Spleen (tissue), 11 donors: ENCODE measurements around the gene TCF3. TPM values are rescaled to one million over a fixed set of nuclear protein-coding genes. Genes with fewer than 3 reads are reported as not detected.

Source experiments
- DNase-seq: peaks from one replicate; pipeline ENCODE4 v3.0.0-alpha.2; 2020
- H3K27ac ChIP-seq, 8 donors: fragments of 200-600 bp; sonication (generic) in 7 of 8; 1 replicate in 4 of 8; 2 replicates in 4 of 8; pipeline versions ENCODE4 v1.5.0 to v1.8.0; 2016 to 2021; ENCODE audit warnings: inconsistent platforms in 4 of 8, mild to moderate bottlenecking in 4 of 8, moderate library complexity in 1 of 8
- H3K27me3 ChIP-seq, 7 donors: fragments of 200-600 bp; sonication (generic) in 6 of 7; replicated peaks in 1 of 7; 1 replicate in 4 of 7; 2 replicates in 3 of 7; pipeline versions ENCODE4 v1.5.0 to v1.8.0; 2016 to 2021; ENCODE audit warnings: inconsistent platforms in 3 of 7, mild to moderate bottlenecking in 1 of 7
- H3K36me3 ChIP-seq, 6 donors: fragments of 200-600 bp; sonication (generic) in 5 of 6; 1 replicate in 4 of 6; 2 replicates in 2 of 6; pipeline versions ENCODE4 v1.5.0 to v1.8.0; 2016 to 2021; ENCODE audit warnings: inconsistent platforms in 2 of 6
- H3K4me1 ChIP-seq, 6 donors: fragments of 200-600 bp; sonication (generic) in 5 of 6; 1 replicate in 3 of 6; 2 replicates in 3 of 6; pipeline versions ENCODE4 v1.5.0 to v1.8.0; 2016 to 2021; ENCODE audit warnings: inconsistent platforms in 3 of 6
- H3K4me3 ChIP-seq, 8 donors: fragments of 200-600 bp; sonication (generic) in 7 of 8; 1 replicate in 4 of 8; 2 replicates in 4 of 8; pipeline versions ENCODE4 v1.5.0 to v1.8.0; 2016 to 2021; ENCODE audit warnings: inconsistent platforms in 4 of 8, mild to moderate bottlenecking in 4 of 8, moderate library complexity in 2 of 8
- H3K9me3 ChIP-seq, 8 donors: fragments of 200-600 bp; sonication (generic) in 7 of 8; 1 replicate in 4 of 8; 2 replicates in 4 of 8; pipeline versions ENCODE4 v1.5.0 to v1.8.0; 2016 to 2021; ENCODE audit warnings: inconsistent platforms in 4 of 8
- POLR2A ChIP-seq, 3 donors: fragments of 450-650 bp; IDR thresholded peaks; one replicate each; pipeline ENCODE4 v1.5.1; 2017; ENCODE audit warnings: antibody characterized with exemption in 3 of 3, mild to moderate bottlenecking in 1 of 3
- POLR2AphosphoS5 ChIP-seq, 3 donors: sonication (generic); formaldehyde crosslinking; IDR thresholded peaks; one replicate each; pipeline ENCODE4 v1.5.1; 2017; ENCODE audit warnings: antibody characterized with exemption in 3 of 3
- WGBS, 5 donors: extraction: QIAGEN DNeasy Blood & Tissue Kit in 3 of 5; methylation state at CpG; one replicate each; pipeline versions ENCODE4 v1.1.5 to v1.1.7; 2013 to 2018; 5-methylcytosine and 5-hydroxymethylcytosine counted together
- intact Hi-C: fragments of 100-400 bp; cut with DNase I; formaldehyde crosslinking; loops from one replicate; pipeline ENCODE4 v1.15.0; 2023; ENCODE audit warnings: low total_unique reads
- polyA plus RNA-seq, 3 donors: library from polyadenylated mRNA; stranded (reverse); fragments of 200-250 nt; gene quantifications; one replicate each; pipeline ENCODE4 v1.2.1, GENCODE V29; 2013
- total RNA-seq, 7 donors: library from RNA; depleted of rRNA in 3 of 7; stranded (reverse); fragments of >200 nt in 3 of 7; fragmentation: NEBNext Ultra II Directional in 4 of 7; extraction: Animal tissue kit (Norgen Biotek cat#: 25700) in 4 of 7; gene quantifications; one replicate each; pipeline versions ENCODE4 v1.1.0 to v1.2.1, GENCODE V29; 2016 to 2021
- TF ChIP-seq, protein P1 (sequence below), 11 experiments: fragments of 200-600 bp in 7 of 11; fragments of 450-650 bp in 4 of 11; sonication (generic) in 4 of 11; IDR thresholded peaks in 8 of 11; conservative IDR thresholded peaks in 3 of 11; 1 replicate in 7 of 11; 2 replicates in 4 of 11; pipeline versions ENCODE4 v1.4.0 to v1.8.0; 2016 to 2021; ENCODE audit warnings: antibody characterized with exemption in 11 of 11, inconsistent platforms in 4 of 11, mild to moderate bottlenecking in 1 of 11
- donor health status: healthy with polysubstance abuse.
- donor health status: DM: no; HTN: no; CAD: no; lungs with moderate emphysema.
- donor health status: DM: no; HTN: no; CAD: no.
- donor health status: Bipolar disorder and iron deficiency.
- donor health status: healthy.
- donor health status: DM: no; HTN: no; CAD: no.
- donor health status: DM: yes; HTN: yes; CAD: no.

TCF3 gene
- total and polyA plus RNA-seq, 10 donors = 79.2 to 135 (median 100) TPM

DNA sequence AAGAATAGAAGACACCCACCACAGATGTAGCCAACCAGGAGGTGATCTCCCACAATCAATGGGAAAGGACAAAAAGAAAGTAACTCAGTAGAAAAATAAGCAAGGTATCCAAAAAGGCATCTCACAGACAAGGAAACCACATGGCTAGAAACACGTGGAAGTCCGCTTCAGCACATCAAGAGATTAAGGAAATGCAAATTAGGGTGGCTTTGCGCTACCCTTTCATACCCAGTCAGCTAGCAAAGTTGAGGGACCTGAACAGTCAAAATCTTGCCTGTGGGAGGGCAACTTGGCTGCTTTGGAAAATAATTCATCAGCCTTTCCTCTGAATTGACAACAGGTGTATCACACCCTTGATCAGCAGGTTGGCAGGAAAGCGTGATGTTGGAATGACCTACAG is 35.5 kb downstream of the TCF3 start:
- H3K27ac ChIP-seq = peak overlapping the region in 1 of 8 donors; percentile 5
- H3K36me3 ChIP-seq = peaks cover 0 to 100% (median 79%) of the 10 kb centered on the region in 6 donors
- no peaks in the 10 kb centered on the region for H3K9me3 ChIP-seq
- H3K4me1 ChIP-seq = peaks cover 0 to 31% (median 13%) of the 10 kb centered on the region in 6 donors
- no peak for TF ChIP-seq POLR2AphosphoS5 (IDR thresholded peaks at IDR 0.05)
- TF ChIP-seq POLR2A (IDR thresholded peaks at IDR 0.05) = no peak
- TF ChIP-seq, protein P1, sequence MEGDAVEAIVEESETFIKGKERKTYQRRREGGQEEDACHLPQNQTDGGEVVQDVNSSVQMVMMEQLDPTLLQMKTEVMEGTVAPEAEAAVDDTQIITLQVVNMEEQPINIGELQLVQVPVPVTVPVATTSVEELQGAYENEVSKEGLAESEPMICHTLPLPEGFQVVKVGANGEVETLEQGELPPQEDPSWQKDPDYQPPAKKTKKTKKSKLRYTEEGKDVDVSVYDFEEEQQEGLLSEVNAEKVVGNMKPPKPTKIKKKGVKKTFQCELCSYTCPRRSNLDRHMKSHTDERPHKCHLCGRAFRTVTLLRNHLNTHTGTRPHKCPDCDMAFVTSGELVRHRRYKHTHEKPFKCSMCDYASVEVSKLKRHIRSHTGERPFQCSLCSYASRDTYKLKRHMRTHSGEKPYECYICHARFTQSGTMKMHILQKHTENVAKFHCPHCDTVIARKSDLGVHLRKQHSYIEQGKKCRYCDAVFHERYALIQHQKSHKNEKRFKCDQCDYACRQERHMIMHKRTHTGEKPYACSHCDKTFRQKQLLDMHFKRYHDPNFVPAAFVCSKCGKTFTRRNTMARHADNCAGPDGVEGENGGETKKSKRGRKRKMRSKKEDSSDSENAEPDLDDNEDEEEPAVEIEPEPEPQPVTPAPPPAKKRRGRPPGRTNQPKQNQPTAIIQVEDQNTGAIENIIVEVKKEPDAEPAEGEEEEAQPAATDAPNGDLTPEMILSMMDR (IDR thresholded peaks at IDR 0.05 in 8 of 11, conservative IDR thresholded peaks at IDR 0.05 in 3 of 11) = no peak
- DNase-seq = no peak
- WGBS, 5 donors = 48 to 60% (median 55%) methylated on average over 4 of the region's 4 CpGs
- H3K4me3 ChIP-seq = no peak overlapping the region
- intact Hi-C loops = no loop called here
- no peaks in the 10 kb centered on the region for H3K27me3 ChIP-seq

DNA sequence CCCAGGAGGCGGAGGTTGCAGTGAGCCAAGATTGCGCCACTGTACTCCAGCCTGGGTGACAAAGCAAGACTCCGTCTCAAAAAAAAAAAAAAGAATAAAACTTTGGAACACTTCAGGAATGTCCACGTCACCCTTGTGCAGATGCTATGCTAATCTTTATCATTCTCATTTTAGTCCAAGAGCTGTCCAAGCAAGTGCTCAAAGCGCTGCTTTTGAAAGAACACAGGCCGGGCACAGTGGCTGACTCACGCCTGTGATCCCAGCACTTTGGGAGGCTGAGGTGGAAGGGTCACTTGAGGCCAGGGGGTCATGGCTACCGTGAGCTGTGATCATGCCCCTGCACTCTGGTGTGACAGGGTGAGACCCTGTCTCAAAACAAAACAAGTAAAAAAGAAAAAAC is 36.0 kb downstream of the TCF3 start:
- intact Hi-C loops = no loop called here
- DNase-seq = no peak
- no peaks in the 10 kb centered on the region for H3K27me3 ChIP-seq
- 84 to 89% (median 86%) methylated on average over 8 of the region's 8 CpGs for WGBS, 5 donors
- no peaks in the 10 kb centered on the region for H3K9me3 ChIP-seq
- H3K27ac ChIP-seq = no peak overlapping the region
- H3K4me3 ChIP-seq = no peak overlapping the region
- no peak for TF ChIP-seq POLR2A (IDR thresholded peaks at IDR 0.05)
- TF ChIP-seq POLR2AphosphoS5 (IDR thresholded peaks at IDR 0.05) = no peak
- TF ChIP-seq, protein P1 (IDR thresholded peaks at IDR 0.05 in 8 of 11, conservative IDR thresholded peaks at IDR 0.05 in 3 of 11) = no peak
- H3K4me1 ChIP-seq = peaks cover 0 to 31% (median 13%) of the 10 kb centered on the region in 6 donors
- peaks cover 0 to 100% (median 81%) of the 10 kb centered on the region in 6 donors for H3K36me3 ChIP-seq

- 90 to 96% (median 94%) methylated on average over 30 to 41 of the region's 41 CpGs for WGBS, 5 donors
- Histone ChIP-seq H3K36me3 (peaks cover 0 to 100% (median 78%) of the 10 kb centered on the region in 6 donors), H3K4me1 (peaks cover 0 to 32% (median 15%) of the 10 kb centered on the region in 6 donors), H3K27ac (no peak overlapping the region), H3K27me3 (no peaks in the 10 kb centered on the region), H3K9me3 (no peaks in the 10 kb centered on the region), H3K4me3 (no peak overlapping the region)
- no peak for TF ChIP-seq POLR2A (IDR thresholded peaks at IDR 0.05)
- TF ChIP-seq, protein P1 (IDR thresholded peaks at IDR 0.05 in 8 of 11, conservative IDR thresholded peaks at IDR 0.05 in 3 of 11) = no peak
- TF ChIP-seq POLR2AphosphoS5 (IDR thresholded peaks at IDR 0.05) = peak; percentile 13 to 58 (median 42)
- no peak for DNase-seq
- intact Hi-C loops = no loop called here
Measured at GRCh38 chr19:1615156-1615765, 37.2 kb downstream of the TCF3 start.

DNA sequence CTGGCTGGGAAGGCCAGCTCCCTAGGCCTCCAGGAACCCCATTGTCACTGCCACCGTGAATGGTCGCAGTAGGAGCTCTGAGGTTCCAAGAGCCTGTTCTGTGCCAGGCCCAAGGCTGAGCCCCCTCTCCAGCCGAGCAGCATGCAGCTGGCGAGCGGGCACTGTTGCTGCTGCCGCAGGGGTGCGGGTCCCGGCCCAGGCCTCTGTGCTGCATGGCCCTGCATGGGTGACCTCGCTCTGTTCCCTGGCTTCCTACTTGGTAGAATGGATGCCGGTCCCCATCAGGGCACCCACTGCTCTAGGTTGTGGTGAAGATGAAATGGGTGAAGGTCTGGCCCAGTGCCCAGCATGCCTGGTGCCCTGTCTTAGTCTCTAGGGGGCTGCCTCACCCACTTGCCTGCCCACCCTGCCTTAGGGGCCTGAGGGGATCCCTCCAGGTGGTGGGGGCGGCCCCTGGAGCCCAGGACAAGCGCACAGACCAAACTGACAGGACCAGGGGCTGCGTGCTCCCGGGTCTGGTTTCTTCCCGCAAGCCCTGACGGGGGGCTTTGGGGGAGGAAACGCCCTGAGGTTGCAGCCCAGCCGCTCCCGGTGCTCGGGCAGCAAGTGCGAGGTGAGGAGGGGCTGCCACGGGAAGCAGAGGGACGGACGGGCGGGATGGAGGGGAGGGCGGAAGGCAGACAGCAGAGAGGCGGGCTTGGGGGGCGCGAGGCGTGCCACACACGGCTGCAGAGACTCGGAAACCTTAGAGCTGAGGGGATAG is 38.4 kb downstream of the TCF3 start:
- Histone ChIP-seq H3K36me3 (peaks cover 0 to 96% (median 68%) of the 10 kb centered on the region in 6 donors), H3K4me1 (peaks cover 6 to 43% (median 27%) of the 10 kb centered on the region in 6 donors), H3K4me3 (no peak overlapping the region), H3K27me3 (no peaks in the 10 kb centered on the region), H3K9me3 (no peaks in the 10 kb centered on the region), H3K27ac (no peak overlapping the region)
- intact Hi-C loops = no loop called here
- WGBS, 5 donors = 91 to 95% (median 94%) methylated on average over 18 to 32 of the region's 32 CpGs
- TF ChIP-seq POLR2A (IDR thresholded peaks at IDR 0.05) (no peak), POLR2AphosphoS5 (IDR thresholded peaks at IDR 0.05) (no peak)
- TF ChIP-seq, protein P1 (IDR thresholded peaks at IDR 0.05 in 8 of 11, conservative IDR thresholded peaks at IDR 0.05 in 3 of 11) = no peak
- DNase-seq = no peak
